ENCODE measurements around the gene ATP6V0E2.
"Not testable (repeated sequence)": the region's sequence is repeated elsewhere in the genome, so short reads cannot be mapped to it uniquely, and the experiment has no call there.

Gene ATP6V0E2

DNA sequence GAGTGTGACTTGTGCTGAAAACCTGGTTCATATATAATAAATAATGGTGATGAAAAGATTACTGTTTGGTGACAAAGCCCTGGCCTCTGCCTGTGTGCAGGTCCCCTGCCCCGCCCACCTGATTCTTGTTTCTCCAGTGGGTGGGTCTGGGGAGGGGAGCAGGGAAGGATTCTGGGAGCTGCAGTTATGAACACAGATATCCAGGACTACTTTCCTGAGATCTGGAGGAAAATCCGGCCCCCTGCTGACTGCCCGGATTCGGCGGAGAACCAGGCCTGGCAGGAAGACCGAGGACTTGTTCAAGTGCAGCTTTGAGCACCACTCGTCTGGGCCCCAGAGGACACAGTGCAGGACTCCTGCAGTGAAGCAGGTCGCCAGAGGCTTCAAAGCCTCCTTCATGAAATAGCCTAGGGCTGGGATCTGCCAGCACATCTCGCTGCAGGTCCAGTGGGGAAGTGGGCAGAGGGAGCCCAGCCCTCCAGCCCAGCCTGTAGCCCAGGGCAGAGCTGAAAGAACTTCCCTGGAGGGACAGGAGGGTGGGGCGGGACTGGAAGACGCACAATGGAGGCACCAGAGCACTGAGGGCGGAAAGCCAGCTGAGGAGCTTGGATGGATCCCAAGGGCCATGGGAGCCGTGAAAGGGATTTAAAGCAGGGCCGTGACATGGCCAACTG lies 7.0 kb downstream of the ATP6V0E2 start:
- DNase-seq: no peak

DNA sequence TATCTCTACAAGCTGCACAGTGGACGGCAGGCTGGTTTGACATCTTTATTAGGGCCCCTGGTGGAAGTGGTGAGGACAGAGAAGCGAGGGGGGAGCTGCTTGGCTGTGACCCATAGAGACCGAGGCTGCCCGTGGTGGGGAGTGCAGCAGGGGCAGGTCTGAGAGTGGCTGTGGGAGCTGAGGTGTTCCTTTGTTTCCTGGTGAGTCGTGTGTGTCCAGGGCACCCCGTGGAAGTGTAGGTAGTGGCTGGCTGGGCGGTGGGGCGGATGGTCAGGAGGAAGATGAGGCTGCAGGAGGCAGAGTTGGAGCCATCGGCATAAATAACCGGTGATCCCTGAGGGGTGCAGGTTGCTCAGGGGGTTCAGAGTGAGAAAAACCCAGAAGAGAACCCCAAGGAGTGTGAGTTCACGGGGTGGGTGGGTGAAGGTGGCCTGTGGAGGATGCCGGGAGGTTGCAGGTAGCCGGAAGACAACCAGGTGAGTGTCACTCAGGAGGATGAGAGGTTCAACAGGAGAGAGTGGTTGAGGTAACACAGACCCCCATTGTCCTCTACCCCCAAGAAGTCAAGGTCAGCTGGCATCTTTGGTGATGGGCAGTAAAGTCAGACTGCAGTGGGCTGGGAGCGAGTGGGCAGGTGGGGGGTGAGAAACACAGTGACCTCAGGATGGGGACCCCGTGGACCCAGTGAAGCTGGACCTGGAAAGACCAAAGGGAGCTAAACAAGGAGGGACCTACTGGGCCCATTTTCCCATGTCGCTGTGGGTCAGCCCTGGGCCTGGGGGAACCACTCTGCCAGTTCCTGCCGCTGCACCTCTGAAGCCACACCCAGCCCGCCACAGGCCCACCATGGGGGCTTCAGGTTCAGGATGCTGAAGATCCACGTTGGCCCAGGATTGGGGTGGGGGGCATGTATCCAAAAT lies 7.8 kb downstream of the ATP6V0E2 start:
- DNase-seq: no peak

DNA sequence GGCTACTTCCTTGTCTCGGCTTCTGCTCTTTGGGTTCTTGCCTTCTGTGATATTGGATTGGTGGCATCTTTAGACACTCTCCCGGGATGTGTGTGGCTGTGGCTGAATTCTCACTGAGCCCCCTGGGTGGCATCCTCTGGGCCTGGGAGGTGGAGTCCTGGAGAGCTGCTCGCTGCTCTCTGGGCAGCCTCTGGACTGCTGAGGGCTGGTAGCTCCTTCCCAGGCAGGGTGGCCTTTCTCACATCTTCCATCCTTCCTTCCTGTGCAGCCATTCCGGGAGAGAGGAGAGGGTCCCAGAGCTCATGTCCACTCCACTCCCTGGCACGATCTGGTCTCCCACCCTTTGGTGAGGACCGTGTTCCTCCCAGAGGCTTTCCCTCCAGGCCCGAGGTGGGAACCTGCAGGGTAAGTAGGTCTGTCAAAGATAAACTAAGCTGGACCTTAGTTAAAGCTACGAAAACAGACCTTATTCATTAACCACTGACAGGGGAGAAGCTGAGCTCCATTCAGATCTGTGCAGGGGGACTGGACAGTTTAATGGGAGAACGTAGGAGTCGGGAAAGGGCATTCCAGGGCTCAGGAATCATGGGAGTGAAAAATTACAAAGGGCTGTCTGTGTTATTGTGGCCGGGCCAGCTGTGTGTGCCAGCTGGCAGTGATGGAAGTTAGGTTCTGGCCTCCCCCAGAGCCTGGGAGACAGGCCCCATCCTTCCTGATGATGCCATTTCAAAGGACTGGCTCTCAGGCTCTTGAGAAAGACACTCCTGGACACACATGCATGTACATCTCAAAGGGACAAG lies 8.7 kb downstream of the ATP6V0E2 start:
- no peak for DNase-seq

- no peak for DNase-seq
Observed at GRCh38 chr7:149883048-149883438, 9.3 kb downstream of the ATP6V0E2 start.

- DNase-seq: no peak
Observed at GRCh38 chr7:149883452-149883861, 9.7 kb downstream of the ATP6V0E2 start.

GRCh38 chr7:149884016-149884415 lies 10.2 kb downstream of the ATP6V0E2 start:
- no peak for DNase-seq

DNA sequence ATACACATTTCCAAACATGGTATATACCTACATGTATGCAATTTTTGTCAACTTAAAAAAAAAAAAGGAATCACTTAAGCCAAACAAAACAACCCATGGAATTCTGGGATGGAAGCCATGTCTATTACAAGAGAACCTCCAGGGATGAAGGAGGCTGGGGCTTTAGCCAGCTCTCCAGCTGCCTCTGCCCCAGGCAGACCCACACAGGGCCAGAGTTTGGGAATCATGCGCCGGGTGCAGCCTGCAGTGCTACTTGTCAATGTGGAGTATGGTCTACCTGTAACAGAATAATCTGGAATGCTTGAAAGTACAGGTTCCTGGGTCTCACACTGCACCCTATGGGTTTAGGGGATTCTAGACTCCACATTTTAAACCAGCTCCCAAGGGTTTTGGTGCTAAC lies 10.8 kb downstream of the ATP6V0E2 start:
- no peak for DNase-seq

DNA sequence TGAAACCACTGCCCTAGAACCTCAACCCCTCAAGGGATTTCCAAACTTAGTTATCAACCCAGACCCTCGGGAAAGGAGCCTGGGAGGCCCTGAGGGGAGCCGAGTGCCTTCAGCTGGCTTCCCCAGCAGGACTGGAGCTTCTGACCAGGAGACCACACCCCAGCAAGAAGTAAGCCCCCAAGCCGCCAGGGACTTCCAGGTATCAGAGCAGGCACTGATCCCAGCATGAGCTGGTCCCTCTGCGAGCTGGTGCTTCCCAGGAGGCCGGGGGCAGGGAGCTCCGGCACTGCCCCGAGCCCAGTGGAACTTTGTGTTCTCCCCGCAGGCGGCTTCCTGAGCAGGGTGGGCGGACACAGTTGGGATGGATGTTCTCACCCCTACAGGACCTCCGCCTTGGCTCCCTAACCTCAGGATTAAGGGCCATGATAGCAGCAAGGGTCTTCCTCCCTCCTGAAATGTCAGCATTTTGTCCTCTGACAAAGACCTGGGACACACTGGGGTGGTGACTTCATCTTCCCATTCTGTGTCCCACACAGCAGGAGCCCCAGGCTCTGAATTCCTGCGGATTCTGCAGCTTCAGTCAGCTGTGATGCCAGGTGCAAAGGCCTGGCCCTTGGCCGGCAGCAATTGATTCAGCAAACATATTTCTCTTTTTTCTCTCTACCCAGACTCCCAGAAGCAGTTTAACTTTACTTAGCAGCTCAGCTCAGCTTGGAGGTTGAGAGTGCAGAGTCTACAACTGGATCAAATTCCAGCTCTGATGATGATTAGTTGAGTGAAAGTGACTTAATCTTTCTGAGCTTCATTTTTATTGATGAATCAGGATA lies 11.6 kb downstream of the ATP6V0E2 start:
- DNase-seq: peak; percentile 43

- no peak for DNase-seq
Observed at GRCh38 chr7:149886018-149886415, 12.2 kb downstream of the ATP6V0E2 start.

- DNase-seq: no peak
Observed at GRCh38 chr7:149887311-149887710, 13.5 kb downstream of the ATP6V0E2 start.

DNA sequence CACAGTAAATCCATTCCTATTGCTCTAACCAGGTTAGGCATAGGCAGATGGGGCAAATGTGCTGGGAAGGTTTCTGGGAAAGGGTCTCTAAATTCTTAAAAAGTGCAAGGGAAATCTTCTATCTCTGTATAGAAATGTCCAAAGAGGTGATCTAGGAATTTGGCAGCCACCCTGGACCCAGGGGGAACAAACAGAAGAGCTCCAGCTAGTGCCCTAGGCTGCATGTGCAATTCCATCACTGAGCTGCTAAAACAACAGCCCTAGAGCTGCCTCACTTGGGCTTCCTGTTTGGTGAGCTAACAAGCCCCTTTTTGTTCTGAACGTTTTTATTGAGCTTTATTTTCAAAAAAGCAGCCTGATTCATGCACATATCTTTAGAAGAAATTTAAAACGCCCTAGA lies 16.9 kb downstream of the ATP6V0E2 start:
- not testable (repeated sequence) for DNase-seq

DNA sequence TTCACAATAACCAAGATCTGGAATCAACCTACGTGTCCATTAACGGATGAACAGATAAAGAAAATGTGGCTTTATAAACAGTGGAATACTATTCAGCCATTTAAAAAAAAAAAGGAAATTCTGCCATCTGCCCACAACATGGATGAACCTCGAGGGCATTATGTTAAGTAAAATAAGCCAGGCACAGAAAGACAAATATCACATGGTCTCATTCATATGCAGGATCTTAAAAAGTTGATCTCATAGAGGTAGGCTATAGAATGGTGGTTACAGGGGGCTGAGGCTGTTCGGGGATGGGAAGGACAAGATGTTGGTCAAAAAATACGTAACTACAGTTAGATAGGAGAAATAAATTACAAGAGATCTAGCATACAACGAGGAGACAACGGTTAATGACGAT lies 21.2 kb downstream of the ATP6V0E2 start:
- not testable (repeated sequence) for DNase-seq

DNA sequence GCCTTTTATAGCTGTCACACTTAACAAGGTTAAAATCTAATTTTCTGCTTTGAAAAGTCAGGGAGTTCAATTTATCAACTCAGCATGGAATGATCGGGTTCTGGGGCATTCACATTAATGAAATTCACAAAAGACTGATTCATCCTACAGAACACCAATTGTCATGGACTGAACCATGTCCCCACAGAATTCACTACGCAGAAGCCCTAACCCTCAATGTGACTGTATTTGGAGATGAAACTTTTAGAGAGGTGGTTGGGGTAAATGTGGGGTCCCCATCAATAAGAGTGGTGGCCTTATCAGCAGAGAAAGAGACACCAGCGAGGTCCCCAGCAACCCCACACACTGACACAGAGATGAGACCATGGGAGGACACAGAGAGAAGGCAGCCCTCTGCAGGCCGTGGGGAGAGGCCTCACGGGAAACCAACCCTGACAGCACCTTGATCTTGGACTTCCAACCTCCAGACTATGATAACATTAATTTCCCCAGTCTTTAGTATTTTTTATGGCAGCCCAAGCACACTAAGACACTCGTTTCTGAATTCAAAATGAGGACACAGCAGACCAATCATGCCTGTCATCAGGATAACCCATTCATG lies 34.1 kb downstream of the ATP6V0E2 start:
- not testable (repeated sequence) for DNase-seq

- DNase-seq: not testable (repeated sequence)
Observed at GRCh38 chr7:149910219-149910618, 36.5 kb downstream of the ATP6V0E2 start.

GRCh38 chr7:149912126-149912525 lies 38.4 kb downstream of the ATP6V0E2 start:
- DNase-seq: not testable (repeated sequence)

GRCh38 chr7:149926414-149926813 lies 52.6 kb downstream of the ATP6V0E2 start:
- not testable (repeated sequence) for DNase-seq
